Naive thymus-derived CD4-positive, alpha-beta T cell (primary cell): ENCODE data around the gene WDR5B. TPM values are rescaled to one million over a fixed set of nuclear protein-coding genes. Genes with fewer than 3 reads are reported as not detected.
A peak's percentile ranks its signal among the peaks of the same experiment; 100 is the strongest.

Experiments
- ATAC-seq: fragments of 150-1000 bp; cut with Tn5 transposase; 2 replicates; pipeline ENCODE4 v1.10.0; 2021; ENCODE audit warnings: mild to moderate bottlenecking, moderate library complexity
- CTCF ChIA-PET: fragments of 350-600 bp; sonication (Branson Sonifier 250); formaldehyde crosslinking; loops from one replicate; lab custom pipeline; 2021; ENCODE audit warnings: antibody characterized with exemption; lab: Charles Lee
- POLR2A ChIA-PET: fragments of 350-600 bp; sonication (Branson Sonifier 250); formaldehyde crosslinking; loops from one replicate; lab custom pipeline; 2021; ENCODE audit warnings: antibody characterized with exemption, inconsistent platforms; lab: Charles Lee
- DNase-seq, 9 donors: peaks; one replicate each; pipeline versions ENCODE4 v3.0.0 to v3.0.0-alpha.2; 2020 to 2022; ENCODE audit warnings: mixed read lengths in 1 of 9
- H3K27ac ChIP-seq: one replicate; pipeline ENCODE4 v1.7.0; 2013; ENCODE audit warnings: mild to moderate bottlenecking, low read depth, low read length, moderate library complexity
- H3K27me3 ChIP-seq, 2 donors: one replicate each; pipeline ENCODE4 v1.7.0; 2013; ENCODE audit warnings: low read length in 2 of 2, mild to moderate bottlenecking in 2 of 2, moderate library complexity in 2 of 2; ENCODE audit not compliant: control insufficient read depth in 2 of 2, insufficient read depth in 2 of 2
- H3K36me3 ChIP-seq, 3 experiments: 1 replicate in 2 of 3; 2 replicates in 1 of 3; pipeline ENCODE4 v1.7.0; 2013; ENCODE audit warnings: low read length in 3 of 3, mild to moderate bottlenecking in 3 of 3, moderate library complexity in 1 of 3; ENCODE audit not compliant: insufficient read depth in 3 of 3, control insufficient read depth in 2 of 3
- H3K4me1 ChIP-seq, 2 donors: one replicate each; pipeline ENCODE4 v1.7.0; 2013; ENCODE audit warnings: low read length in 2 of 2, mild to moderate bottlenecking in 2 of 2, moderate library complexity in 1 of 2; ENCODE audit not compliant: control insufficient read depth in 2 of 2, insufficient read depth in 2 of 2
- H3K4me3 ChIP-seq: 2 replicates; pipeline ENCODE4 v1.7.0; 2013; ENCODE audit warnings: mild to moderate bottlenecking, low read length
- H3K9me3 ChIP-seq, 3 experiments: 1 replicate in 2 of 3; 2 replicates in 1 of 3; pipeline ENCODE4 v1.7.0; 2013; ENCODE audit warnings: low read length in 3 of 3; ENCODE audit not compliant: control insufficient read depth in 2 of 3
- H3K27ac Mint-ChIP-seq, 9 donors: one replicate each; pipeline ENCODE4 v1.8.0; 2020 to 2022; ENCODE audit warnings: mixed read lengths in 9 of 9, mild to moderate bottlenecking in 8 of 9, moderate library complexity in 5 of 9, inconsistent platforms in 2 of 9
- H3K27me3 Mint-ChIP-seq, 5 donors: one replicate each; pipeline ENCODE4 v1.8.0; 2021 to 2022; ENCODE audit warnings: mixed read lengths in 5 of 5, mild to moderate bottlenecking in 1 of 5
- H3K36me3 Mint-ChIP-seq, 5 donors: one replicate each; pipeline ENCODE4 v1.8.0; 2020 to 2022; ENCODE audit warnings: mixed read lengths in 5 of 5, mild to moderate bottlenecking in 3 of 5, inconsistent platforms in 1 of 5
- H3K4me1 Mint-ChIP-seq, 7 donors: one replicate each; pipeline ENCODE4 v1.8.0; 2020 to 2022; ENCODE audit warnings: mixed read lengths in 7 of 7, mild to moderate bottlenecking in 3 of 7, inconsistent platforms in 1 of 7
- H3K4me3 Mint-ChIP-seq, 10 donors: one replicate each; pipeline ENCODE4 v1.8.0; 2020 to 2022; ENCODE audit warnings: mild to moderate bottlenecking in 10 of 10, mixed read lengths in 10 of 10, moderate library complexity in 6 of 10, inconsistent platforms in 2 of 10
- H3K9me3 Mint-ChIP-seq, 11 donors: one replicate each; pipeline ENCODE4 v1.8.0; 2020 to 2022; ENCODE audit warnings: mixed read lengths in 11 of 11, mild to moderate bottlenecking in 4 of 11, inconsistent platforms in 1 of 11, moderate library complexity in 1 of 11
- intact Hi-C, 2 donors: fragments of 100-400 bp; cut with micrococcal nuclease; formaldehyde crosslinking; loops; one replicate each; pipeline ENCODE4 v1.15.1; 2023
- polyA plus RNA-seq, 2 donors: library from polyadenylated mRNA; unstranded; fragments of 300-500 nt; fragmentation: Illumina TruSeq; gene quantifications; one replicate each; pipeline ENCODE4 v1.2.3, GENCODE V29; 2021
- total RNA-seq, 6 experiments: library from RNA in 5 of 6; stranded (reverse) in 5 of 6; gene quantifications; 1 replicate in 5 of 6; 2 replicates in 1 of 6; pipeline ENCODE4 v1.2.3 and lab custom pipeline; 2021 to 2026

The WDR5B gene
- 10 to 100 TPM in 2 of 5 experiments, 1 to 10 TPM in 3; 4.8 to 19.4 (median 6.4) TPM for total RNA-seq
- polyA plus RNA-seq, result 1 to 10 TPM; 1.6 to 2.0 TPM
- 9.8 reads per million, percentile 35 among the genes with 10 or more reads in this experiment for total RNA-seq (lab: John Stamatoyannopoulos, UW)

- Histone ChIP-seq H3K4me1 (peaks cover 19 to 24% of the 10 kb centered on the region in 2 donors), H3K36me3 (peaks cover 0 to 1% (median 0%) of the 10 kb centered on the region in 3 experiments), H3K27ac (peak within 1 kb of the TSS; percentile 93), H3K4me3 (peak within 1 kb of the TSS; percentile 96), H3K9me3 (no peaks in the 10 kb centered on the region), H3K27me3 (no peaks in the 10 kb centered on the region)
- Mint-ChIP-seq H3K4me3 (peak within 1 kb of the TSS; percentile 92 to 99 (median 97)), H3K36me3 (peaks cover 0 to 28% (median 13%) of the 10 kb centered on the region in 5 donors), H3K27me3 (peaks cover 0 to 3% (median 0%) of the 10 kb centered on the region in 5 donors), H3K9me3 (peaks cover 0 to 5% (median 0%) of the 10 kb centered on the region in 11 donors), H3K4me1 (peaks cover 24 to 72% (median 65%) of the 10 kb centered on the region in 7 donors), H3K27ac (peak within 1 kb of the TSS; percentile 98 to 100 (median 100))
- ChIA-PET POLR2A (interaction anchor here (0.7 to 5.8 kb wide), 21 partner anchors 8 to 870 kb away, joined by 3 to 112 read pairs (median 8); partner anchors contain the start of genes DTX3L, FAM162A, HCLS1 and HSPBAP1), CTCF (interaction anchor here (0.9 to 1.7 kb wide), 2 partner anchors 32 to 94 kb away, joined by 3 to 6 read pairs; partner anchors contain the start of gene FAM162A)
- peak; percentile 94 for ATAC-seq
- intact Hi-C loops, result loop anchor here (1.0 to 5.0 kb wide), 16 partner anchors 32 to 1674 kb away; partner anchors contain the start of genes FAM162A (in 2 of the 2), GOLGB1 (in 2 of the 2), HCLS1 (in 2 of the 2) and KPNA1 (in 2 of the 2)
- DNase-seq, result peak; percentile 95 to 99 (median 99)
Measured at GRCh38 chr3:122415762-122416654, at the start of gene WDR5B. Gene WDR5B (minus strand): TSS chr3:122416062. CDS start chr3:122415528, 534 bp downstream.

DNA sequence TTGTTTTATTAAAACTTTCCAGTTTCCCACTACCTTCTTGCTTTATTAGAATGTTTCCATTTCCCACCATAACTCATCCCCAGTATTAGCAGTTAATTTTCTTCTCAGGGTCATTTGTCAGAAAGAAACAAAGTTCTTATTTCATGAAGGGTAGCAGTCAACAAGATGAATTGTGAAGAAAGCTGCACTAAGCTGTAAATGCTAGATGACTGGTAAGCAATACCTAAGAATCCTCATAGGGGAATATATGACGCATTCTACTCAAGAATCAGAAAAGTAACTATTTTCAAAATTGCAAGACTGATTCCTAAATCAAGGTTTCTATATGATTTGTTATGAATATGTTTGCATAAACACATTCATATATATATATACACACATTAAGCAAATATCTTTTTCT lies 48.8 kb upstream of the WDR5B start:
- CTCF ChIA-PET, result interaction anchor here (0.7 kb wide), 1 partner anchor 13 kb away, joined by 3 read pairs; no protein-coding TSS in a partner anchor
- intact Hi-C loops, result loop anchor here in 1 of 2 donors (10.0 kb wide), 1 partner anchor 50 kb away; the partner anchor contains the start of gene KPNA1
- POLR2A ChIA-PET, result interaction anchor here (1.0 kb wide), 1 partner anchor 11 kb away, joined by 3 read pairs; no protein-coding TSS in a partner anchor

DNA sequence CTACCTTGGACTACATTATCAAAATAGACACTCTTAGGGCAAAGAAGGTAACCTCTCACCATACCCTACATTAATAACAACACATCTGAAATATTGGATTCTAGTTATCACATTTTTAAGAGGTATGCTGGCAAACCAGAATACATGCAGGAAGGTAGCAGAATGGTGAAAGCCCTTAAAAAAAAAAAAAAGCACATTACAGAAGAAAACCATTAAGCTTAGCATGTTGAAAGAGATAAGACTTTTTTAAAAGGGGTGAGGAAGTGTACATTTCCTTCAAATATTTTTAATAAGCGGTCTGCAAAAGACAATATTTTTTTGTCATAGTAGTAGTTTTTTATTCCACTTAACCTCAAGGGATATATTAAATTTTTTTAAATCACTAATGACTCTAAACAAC lies 46.5 kb upstream of the WDR5B start:
- H3K27ac Mint-ChIP-seq, result no peak overlapping the region
- DNase-seq (no peak), ATAC-seq (no peak)
- peaks cover 0 to 10% (median 4%) of the 10 kb centered on the region in 7 donors for H3K4me1 Mint-ChIP-seq
- H3K4me1 ChIP-seq, result no peaks in the 10 kb centered on the region
- no peak overlapping the region for H3K4me3 ChIP-seq
- intact Hi-C loops, result loop anchor here in 1 of 2 donors (10.0 kb wide), 1 partner anchor 52 kb away; the partner anchor contains the start of gene KPNA1
- no peak overlapping the region for H3K27ac ChIP-seq
- H3K4me3 Mint-ChIP-seq, result no peak overlapping the region
- H3K27me3 Mint-ChIP-seq, result no peaks in the 10 kb centered on the region
- no peaks in the 10 kb centered on the region for H3K27me3 ChIP-seq
- no peaks in the 10 kb centered on the region for H3K9me3 Mint-ChIP-seq
- peaks cover 0 to 52% (median 0%) of the 10 kb centered on the region in 3 experiments for H3K36me3 ChIP-seq
- ChIA-PET CTCF (no interaction called here), POLR2A (interaction anchor here (0.6 to 0.7 kb wide), 2 partner anchors 18 to 74 kb away, joined by 3 to 4 read pairs; no protein-coding TSS in a partner anchor)
- no peaks in the 10 kb centered on the region for H3K9me3 ChIP-seq
- H3K36me3 Mint-ChIP-seq, result peaks cover 11 to 34% (median 20%) of the 10 kb centered on the region in 5 donors

More for the DNA sequence above, 48.8 kb upstream of the WDR5B start:
- peak overlapping the region in 1 of 9 donors; percentile 22 for H3K27ac Mint-ChIP-seq
- H3K36me3 Mint-ChIP-seq, result peaks cover 7 to 24% (median 17%) of the 10 kb centered on the region in 5 donors
- H3K4me1 Mint-ChIP-seq, result peaks cover 11 to 28% (median 21%) of the 10 kb centered on the region in 7 donors
- Histone ChIP-seq H3K9me3 (no peaks in the 10 kb centered on the region), H3K36me3 (peaks cover 0 to 29% (median 0%) of the 10 kb centered on the region in 3 experiments), H3K4me3 (no peak overlapping the region), H3K27ac (no peak overlapping the region), H3K27me3 (no peaks in the 10 kb centered on the region), H3K4me1 (peaks cover 0 to 13% of the 10 kb centered on the region in 2 donors)
- ATAC-seq, result no peak
- H3K27me3 Mint-ChIP-seq, result no peaks in the 10 kb centered on the region
- no peak overlapping the region for H3K4me3 Mint-ChIP-seq
- DNase-seq, result no peak
- no peaks in the 10 kb centered on the region for H3K9me3 Mint-ChIP-seq

- Mint-ChIP-seq H3K4me3 (no peak overlapping the region), H3K27ac (peak overlapping the region in 2 of 9 donors; percentile 3 to 20), H3K9me3 (no peaks in the 10 kb centered on the region), H3K4me1 (peaks cover 0 to 9% (median 0%) of the 10 kb centered on the region in 7 donors), H3K36me3 (peaks cover 8 to 31% (median 16%) of the 10 kb centered on the region in 5 donors), H3K27me3 (no peaks in the 10 kb centered on the region)
- Histone ChIP-seq H3K4me1 (no peaks in the 10 kb centered on the region), H3K27ac (no peak overlapping the region), H3K9me3 (no peaks in the 10 kb centered on the region), H3K4me3 (no peak overlapping the region), H3K27me3 (no peaks in the 10 kb centered on the region), H3K36me3 (peaks cover under 1 to 55% (median under 1%) of the 10 kb centered on the region in 3 experiments)
- ChIA-PET POLR2A (interaction anchor here (0.7 kb wide), 1 partner anchor 73 kb away, joined by 4 read pairs; no protein-coding TSS in a partner anchor), CTCF (no interaction called here)
- no peak for DNase-seq
- intact Hi-C loops, result loop anchor here in 1 of 2 donors (10.0 kb wide), 1 partner anchor 53 kb away; the partner anchor contains the start of gene KPNA1
- no peak for ATAC-seq
Measured at GRCh38 chr3:122461806-122462205, 45.9 kb upstream of the WDR5B start.

DNA sequence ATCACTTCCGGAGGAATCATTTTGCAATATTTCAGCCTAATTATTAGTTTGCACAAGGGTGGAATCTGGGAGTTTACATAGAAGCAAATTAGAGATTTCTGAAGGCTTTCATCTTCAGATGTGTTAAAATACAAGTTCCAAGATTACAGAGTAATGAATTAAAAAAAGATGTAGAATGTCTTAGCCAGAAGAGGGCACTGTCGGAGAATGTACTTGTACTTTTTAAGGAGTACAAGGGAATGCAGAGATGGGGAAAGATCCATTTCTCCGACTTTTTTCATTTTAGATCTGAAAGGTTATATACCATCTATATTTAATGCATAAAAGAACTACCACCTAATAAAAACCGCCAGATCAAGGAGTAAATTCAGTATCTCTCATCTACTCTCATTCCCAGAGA lies 43.1 kb upstream of the WDR5B start:
- Mint-ChIP-seq H3K27ac (peak overlapping the region in 5 of 9 donors; percentile 6 to 60 (median 25)), H3K4me3 (no peak overlapping the region)

More for the DNA sequence above, 43.1 kb upstream of the WDR5B start:
- Mint-ChIP-seq H3K9me3 (no peaks in the 10 kb centered on the region), H3K27me3 (no peaks in the 10 kb centered on the region), H3K36me3 (peaks cover 8 to 43% (median 18%) of the 10 kb centered on the region in 5 donors), H3K4me1 (peaks cover 0 to 9% (median 0%) of the 10 kb centered on the region in 7 donors)
- intact Hi-C loops, result loop anchor here (1.0 to 2.0 kb wide), 2 partner anchors 14 to 220 kb away; no protein-coding TSS in a partner anchor
- peaks cover 4 to 60% (median 5%) of the 10 kb centered on the region in 3 experiments for H3K36me3 ChIP-seq
- no peaks in the 10 kb centered on the region for H3K4me1 ChIP-seq
- no peak overlapping the region for H3K27ac ChIP-seq
- ChIA-PET CTCF (no interaction called here), POLR2A (no interaction called here)
- DNase-seq (no peak), ATAC-seq (no peak)
- H3K9me3 ChIP-seq, result no peaks in the 10 kb centered on the region
- no peaks in the 10 kb centered on the region for H3K27me3 ChIP-seq
- H3K4me3 ChIP-seq, result no peak overlapping the region
